HepG2 (cell line): Measurements from ENCODE around the gene AKAIN1. TPM values are rescaled to one million over a fixed set of nuclear protein-coding genes. Genes with fewer than 3 reads are reported as not detected.

Source experiments
- KAT8 ChIP-seq: IDR thresholded peaks from 2 replicates; pipeline ENCODE4 v1.6.1; 2016; ENCODE audit warnings: missing genetic modification reagents, missing compliant biosample characterization
- KDM5B ChIP-seq: sonication (generic); formaldehyde crosslinking; IDR thresholded peaks from 2 replicates; pipeline ENCODE4 v1.4.0; 2020; ENCODE audit warnings: missing genetic modification reagents, mild to moderate bottlenecking, borderline replicate concordance
- MTA3 ChIP-seq: sonication (generic); formaldehyde crosslinking; IDR thresholded peaks from 2 replicates; pipeline ENCODE4 v1.4.0; 2020; ENCODE audit warnings: missing genetic modification reagents
- MXD4 ChIP-seq: IDR thresholded peaks from 2 replicates; pipeline ENCODE4 v1.6.1; 2016; ENCODE audit warnings: mild to moderate bottlenecking, missing biosample characterization, missing genetic modification reagents
- MXI1 ChIP-seq: IDR thresholded peaks from 3 replicates; pipeline ENCODE4 v1.6.1; 2012; ENCODE audit warnings: low read depth, low read length, inconsistent platforms, borderline replicate concordance
- MYC ChIP-seq: sonication (generic); formaldehyde crosslinking; IDR thresholded peaks from 2 replicates; pipeline ENCODE4 v1.9.0; 2021; ENCODE audit warnings: missing genetic modification reagents, borderline replicate concordance
- NR2F2 ChIP-seq: IDR thresholded peaks from 2 replicates; pipeline ENCODE4 v1.6.1; 2012; ENCODE audit warnings: low read depth, inconsistent platforms, borderline replicate concordance
- POGZ ChIP-seq: sonication (generic); formaldehyde crosslinking; IDR thresholded peaks from 2 replicates; pipeline ENCODE4 v1.4.0; 2020; ENCODE audit warnings: mild to moderate bottlenecking, missing genetic modification reagents
- SP4 ChIP-seq: sonication (generic); formaldehyde crosslinking; IDR thresholded peaks from 2 replicates; pipeline ENCODE4 v1.8.1; 2023; ENCODE audit warnings: mild to moderate bottlenecking, missing genetic modification reagents
- TSC22D2 ChIP-seq: sonication (generic); formaldehyde crosslinking; IDR thresholded peaks from 2 replicates; pipeline ENCODE4 v1.5.1; 2020; ENCODE audit warnings: missing genetic modification reagents, mild to moderate bottlenecking, borderline replicate concordance
- ZNF326 ChIP-seq: sonication (generic); formaldehyde crosslinking; IDR thresholded peaks from 2 replicates; pipeline ENCODE4 v1.4.0; 2020; ENCODE audit warnings: missing genetic modification reagents, borderline replicate concordance
- ZNF34 ChIP-seq: sonication (generic); formaldehyde crosslinking; IDR thresholded peaks from 2 replicates; pipeline ENCODE4 v1.4.0; 2020; ENCODE audit warnings: mild to moderate bottlenecking, missing genetic modification reagents, borderline replicate concordance
- ZNF619 ChIP-seq: sonication (generic); formaldehyde crosslinking; IDR thresholded peaks from 2 replicates; pipeline ENCODE4 v1.4.0; 2020; ENCODE audit warnings: mild to moderate bottlenecking, missing genetic modification reagents
- ZNF891 ChIP-seq: sonication (generic); formaldehyde crosslinking; IDR thresholded peaks from 2 replicates; pipeline ENCODE4 v1.5.0; 2020; ENCODE audit warnings: mild to moderate bottlenecking, missing genetic modification reagents
- polyA plus RNA-seq, 8 experiments: library from polyadenylated mRNA; depleted of rRNA in 3 of 8; stranded (reverse) in 7 of 8; unstranded in 1 of 8; fragments of >200 nt; fragmentation: Illumina TruSeq in 4 of 8; extraction: Trizol in 4 of 8; gene quantifications; 2 replicates each; pipeline versions ENCODE4 v1.2.1 to v1.2.3, GENCODE V29; 2011 to 2016; ENCODE audit warnings: low read depth in 4 of 8, missing spikeins in 1 of 8, mixed read lengths in 1 of 8; ENCODE audit not compliant: insufficient read depth in 1 of 8
- total RNA-seq, 5 experiments: library from RNA; depleted of rRNA; stranded (reverse); fragments of >200 nt; fragmentation: Illumina TruSeq; extraction: Trizol; gene quantifications; 2 replicates each; pipeline ENCODE4 v1.2.3, GENCODE V29; 2016; ENCODE audit warnings: low read depth in 1 of 5
- TF ChIP-seq, protein P1 (sequence below): sonication (generic); formaldehyde crosslinking; IDR thresholded peaks from 2 replicates; pipeline ENCODE4 v1.4.0; 2020; ENCODE audit warnings: missing genetic modification reagents, borderline replicate concordance
- TF ChIP-seq, protein P2 (sequence below): sonication (generic); formaldehyde crosslinking; IDR thresholded peaks from 2 replicates; pipeline ENCODE4 v1.5.0; 2020; ENCODE audit warnings: missing genetic modification reagents, mild to moderate bottlenecking, borderline replicate concordance
- TF ChIP-seq, protein P3 (sequence below): sonication (generic); formaldehyde crosslinking; IDR thresholded peaks from 2 replicates; pipeline ENCODE4 v1.9.0; 2022; ENCODE audit warnings: low read depth, missing genetic modification reagents
- TF ChIP-seq, protein P4 (sequence below): sonication (generic); formaldehyde crosslinking; IDR thresholded peaks from 2 replicates; pipeline ENCODE4 v1.8.1; 2022; ENCODE audit warnings: low read depth, mild to moderate bottlenecking, missing genetic modification reagents
- TF ChIP-seq, protein P5 (sequence below): sonication (generic); formaldehyde crosslinking; IDR thresholded peaks from 2 replicates; pipeline ENCODE4 v1.4.0; 2020; ENCODE audit warnings: missing genetic modification reagents

The AKAIN1 gene
- total and polyA plus RNA-seq, 2 of the 13 experiments (the other 11 are each of a cell fraction or from before 2014, with no cell fraction given) = not detected

DNA sequence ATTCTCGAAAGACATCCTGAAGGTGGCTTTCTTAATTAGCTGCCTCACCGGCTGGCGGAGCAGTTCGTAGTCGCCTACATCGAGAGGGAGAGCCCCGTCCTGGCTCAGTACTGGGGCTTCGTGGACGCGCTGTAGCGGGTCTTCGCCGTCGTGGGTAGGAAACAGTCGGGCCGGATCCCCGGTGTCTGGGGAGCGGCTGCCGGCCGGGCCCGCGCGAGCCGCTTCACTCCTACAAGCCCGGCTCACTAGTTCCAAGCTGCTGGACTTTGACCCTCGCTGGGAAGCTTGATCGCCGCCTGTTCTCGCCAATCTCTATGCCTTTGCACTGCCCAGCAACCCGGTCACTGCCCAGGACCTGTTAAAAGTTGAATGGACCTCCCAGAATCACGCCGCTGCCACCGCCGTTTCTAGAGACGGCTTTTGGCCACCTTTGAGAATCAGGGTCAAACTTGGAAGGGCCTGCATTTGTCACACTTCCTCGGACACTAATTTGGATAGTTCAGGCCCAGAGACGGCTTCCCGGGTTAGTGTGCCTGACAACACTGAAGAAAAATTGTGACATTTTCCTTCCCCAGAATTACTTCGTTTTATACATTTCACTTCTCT, 41.4 kb upstream of the AKAIN1 start (continued):
- no peak for TF ChIP-seq ZNF326 (CRISPR knock-in tag)
- TF ChIP-seq, protein P1, sequence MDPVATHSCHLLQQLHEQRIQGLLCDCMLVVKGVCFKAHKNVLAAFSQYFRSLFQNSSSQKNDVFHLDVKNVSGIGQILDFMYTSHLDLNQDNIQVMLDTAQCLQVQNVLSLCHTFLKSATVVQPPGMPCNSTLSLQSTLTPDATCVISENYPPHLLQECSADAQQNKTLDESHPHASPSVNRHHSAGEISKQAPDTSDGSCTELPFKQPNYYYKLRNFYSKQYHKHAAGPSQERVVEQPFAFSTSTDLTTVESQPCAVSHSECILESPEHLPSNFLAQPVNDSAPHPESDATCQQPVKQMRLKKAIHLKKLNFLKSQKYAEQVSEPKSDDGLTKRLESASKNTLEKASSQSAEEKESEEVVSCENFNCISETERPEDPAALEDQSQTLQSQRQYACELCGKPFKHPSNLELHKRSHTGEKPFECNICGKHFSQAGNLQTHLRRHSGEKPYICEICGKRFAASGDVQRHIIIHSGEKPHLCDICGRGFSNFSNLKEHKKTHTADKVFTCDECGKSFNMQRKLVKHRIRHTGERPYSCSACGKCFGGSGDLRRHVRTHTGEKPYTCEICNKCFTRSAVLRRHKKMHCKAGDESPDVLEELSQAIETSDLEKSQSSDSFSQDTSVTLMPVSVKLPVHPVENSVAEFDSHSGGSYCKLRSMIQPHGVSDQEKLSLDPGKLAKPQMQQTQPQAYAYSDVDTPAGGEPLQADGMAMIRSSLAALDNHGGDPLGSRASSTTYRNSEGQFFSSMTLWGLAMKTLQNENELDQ = no peak
- TF ChIP-seq, protein P2, sequence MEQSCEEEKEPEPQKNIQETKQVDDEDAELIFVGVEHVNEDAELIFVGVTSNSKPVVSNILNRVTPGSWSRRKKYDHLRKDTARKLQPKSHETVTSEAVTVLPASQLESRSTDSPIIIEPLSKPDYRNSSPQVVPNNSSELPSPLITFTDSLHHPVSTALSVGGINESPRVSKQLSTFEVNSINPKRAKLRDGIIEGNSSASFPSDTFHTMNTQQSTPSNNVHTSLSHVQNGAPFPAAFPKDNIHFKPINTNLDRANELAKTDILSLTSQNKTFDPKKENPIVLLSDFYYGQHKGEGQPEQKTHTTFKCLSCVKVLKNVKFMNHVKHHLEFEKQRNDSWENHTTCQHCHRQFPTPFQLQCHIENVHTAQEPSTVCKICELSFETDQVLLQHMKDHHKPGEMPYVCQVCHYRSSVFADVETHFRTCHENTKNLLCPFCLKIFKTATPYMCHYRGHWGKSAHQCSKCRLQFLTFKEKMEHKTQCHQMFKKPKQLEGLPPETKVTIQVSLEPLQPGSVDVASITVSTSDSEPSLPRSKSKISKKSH = no peak
- no peak for TF ChIP-seq NR2F2
- no peak for TF ChIP-seq TSC22D2 (CRISPR knock-in tag)
- TF ChIP-seq ZNF619 (CRISPR knock-in tag) = no peak
- TF ChIP-seq ZNF34 = no peak
- no peak for TF ChIP-seq MYC (CRISPR knock-in tag)
- TF ChIP-seq KDM5B (CRISPR knock-in tag) = no peak
- no peak for TF ChIP-seq MXD4 (CRISPR knock-in tag)
- TF ChIP-seq, protein P3, sequence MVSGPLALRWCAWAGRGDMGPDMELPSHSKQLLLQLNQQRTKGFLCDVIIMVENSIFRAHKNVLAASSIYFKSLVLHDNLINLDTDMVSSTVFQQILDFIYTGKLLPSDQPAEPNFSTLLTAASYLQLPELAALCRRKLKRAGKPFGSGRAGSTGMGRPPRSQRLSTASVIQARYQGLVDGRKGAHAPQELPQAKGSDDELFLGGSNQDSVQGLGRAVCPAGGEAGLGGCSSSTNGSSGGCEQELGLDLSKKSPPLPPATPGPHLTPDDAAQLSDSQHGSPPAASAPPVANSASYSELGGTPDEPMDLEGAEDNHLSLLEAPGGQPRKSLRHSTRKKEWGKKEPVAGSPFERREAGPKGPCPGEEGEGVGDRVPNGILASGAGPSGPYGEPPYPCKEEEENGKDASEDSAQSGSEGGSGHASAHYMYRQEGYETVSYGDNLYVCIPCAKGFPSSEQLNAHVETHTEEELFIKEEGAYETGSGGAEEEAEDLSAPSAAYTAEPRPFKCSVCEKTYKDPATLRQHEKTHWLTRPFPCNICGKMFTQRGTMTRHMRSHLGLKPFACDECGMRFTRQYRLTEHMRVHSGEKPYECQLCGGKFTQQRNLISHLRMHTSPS = no peak
- no peak for TF ChIP-seq SP4 (CRISPR knock-in tag)
- TF ChIP-seq POGZ (CRISPR knock-in tag) = no peak
- TF ChIP-seq, protein P4, sequence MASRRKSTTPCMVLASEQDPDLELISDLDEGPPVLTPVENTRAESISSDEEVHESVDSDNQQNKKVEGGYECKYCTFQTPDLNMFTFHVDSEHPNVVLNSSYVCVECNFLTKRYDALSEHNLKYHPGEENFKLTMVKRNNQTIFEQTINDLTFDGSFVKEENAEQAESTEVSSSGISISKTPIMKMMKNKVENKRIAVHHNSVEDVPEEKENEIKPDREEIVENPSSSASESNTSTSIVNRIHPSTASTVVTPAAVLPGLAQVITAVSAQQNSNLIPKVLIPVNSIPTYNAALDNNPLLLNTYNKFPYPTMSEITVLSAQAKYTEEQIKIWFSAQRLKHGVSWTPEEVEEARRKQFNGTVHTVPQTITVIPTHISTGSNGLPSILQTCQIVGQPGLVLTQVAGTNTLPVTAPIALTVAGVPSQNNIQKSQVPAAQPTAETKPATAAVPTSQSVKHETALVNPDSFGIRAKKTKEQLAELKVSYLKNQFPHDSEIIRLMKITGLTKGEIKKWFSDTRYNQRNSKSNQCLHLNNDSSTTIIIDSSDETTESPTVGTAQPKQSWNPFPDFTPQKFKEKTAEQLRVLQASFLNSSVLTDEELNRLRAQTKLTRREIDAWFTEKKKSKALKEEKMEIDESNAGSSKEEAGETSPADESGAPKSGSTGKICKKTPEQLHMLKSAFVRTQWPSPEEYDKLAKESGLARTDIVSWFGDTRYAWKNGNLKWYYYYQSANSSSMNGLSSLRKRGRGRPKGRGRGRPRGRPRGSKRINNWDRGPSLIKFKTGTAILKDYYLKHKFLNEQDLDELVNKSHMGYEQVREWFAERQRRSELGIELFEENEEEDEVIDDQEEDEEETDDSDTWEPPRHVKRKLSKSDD (CRISPR knock-in tag) = no peak
- TF ChIP-seq, protein P5, sequence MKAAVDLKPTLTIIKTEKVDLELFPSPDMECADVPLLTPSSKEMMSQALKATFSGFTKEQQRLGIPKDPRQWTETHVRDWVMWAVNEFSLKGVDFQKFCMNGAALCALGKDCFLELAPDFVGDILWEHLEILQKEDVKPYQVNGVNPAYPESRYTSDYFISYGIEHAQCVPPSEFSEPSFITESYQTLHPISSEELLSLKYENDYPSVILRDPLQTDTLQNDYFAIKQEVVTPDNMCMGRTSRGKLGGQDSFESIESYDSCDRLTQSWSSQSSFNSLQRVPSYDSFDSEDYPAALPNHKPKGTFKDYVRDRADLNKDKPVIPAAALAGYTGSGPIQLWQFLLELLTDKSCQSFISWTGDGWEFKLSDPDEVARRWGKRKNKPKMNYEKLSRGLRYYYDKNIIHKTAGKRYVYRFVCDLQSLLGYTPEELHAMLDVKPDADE (CRISPR knock-in tag) = no peak
- TF ChIP-seq MXI1 = no peak
- no peak for TF ChIP-seq KAT8 (CRISPR knock-in tag)
- TF ChIP-seq ZNF891 = no peak
- TF ChIP-seq MTA3 = no peak
